T-helper 1 cell treated with Interleukin-12 subunit alpha and Interleukin-12 subunit beta and Interleukin-4 antibody, amounts not matched to agents 30 ng/mL and 1 ng/mL, for 36 hours (primary cell): ENCODE data around the gene OR9Q2. TPM values are rescaled to one million over a fixed set of nuclear protein-coding genes. Genes with fewer than 3 reads are reported as not detected.

ENCODE experiments used
- total RNA-seq: library from RNA; stranded (reverse); gene quantifications from 2 replicates; pipeline ENCODE4 v1.2.3, GENCODE V29; 2022

The OR9Q2 gene
- total RNA-seq, 1 donor from 2014 or later = not detected

Other genes with a start within 250 kb of the OR9Q2 start
- gene OR9Q1, start 165.2 kb upstream of the OR9Q2 start, total RNA-seq = not detected in 2 replicates
- not detected in 2 replicates for gene OR6Q1, start 158.1 kb upstream of the OR9Q2 start, total RNA-seq
- not detected in 2 replicates for gene OR9I1, start 63.5 kb upstream of the OR9Q2 start, total RNA-seq
- not detected in 2 replicates for gene OR1S2, start 15.1 kb downstream of the OR9Q2 start, total RNA-seq
- gene OR1S1, start 23.6 kb downstream of the OR9Q2 start, total RNA-seq = not detected in 2 replicates
- gene OR10Q1, start 39.8 kb downstream of the OR9Q2 start, total RNA-seq = not detected in 2 replicates
- not detected in 2 replicates for gene OR10W1, start 79.2 kb downstream of the OR9Q2 start, total RNA-seq
- not detected in 2 replicates for gene OR5B17, start 170.0 kb downstream of the OR9Q2 start, total RNA-seq
- gene OR5B3, start 217.8 kb downstream of the OR9Q2 start, total RNA-seq = not detected in 2 replicates
- not detected in 2 replicates for gene OR5B2, start 239.1 kb downstream of the OR9Q2 start, total RNA-seq